DOHH2 (cell line): ENCODE measurements around the gene ARHGAP40.

Experiments
- H3F3A ChIP-seq: fragments of 200-600 bp; sonication (generic), shearing (Covaris generic); 2 replicates; pipeline ENCODE4 v1.6.0; 2016; ENCODE audit warnings: antibody characterized with exemption, mild to moderate bottlenecking; ENCODE audit not compliant: control insufficient read depth, insufficient read depth
- H3K27ac ChIP-seq: fragments of 200-600 bp; sonication (generic); 2 replicates; pipeline ENCODE4 v1.5.1; 2014; ENCODE audit warnings: low read depth, mild to moderate bottlenecking, low read length, moderate library complexity
- H3K27me3 ChIP-seq: fragments of 200-600 bp; sonication (generic); 2 replicates; pipeline ENCODE4 v1.6.1; 2014; ENCODE audit warnings: mild to moderate bottlenecking, low read length, mixed read lengths; ENCODE audit not compliant: control insufficient read depth
- H3K36me3 ChIP-seq: fragments of 200-600 bp; sonication (generic); 2 replicates; pipeline ENCODE4 v1.6.1; 2014; ENCODE audit warnings: mild to moderate bottlenecking, low read length, moderate library complexity, mixed read lengths; ENCODE audit not compliant: control insufficient read depth
- H3K4me1 ChIP-seq: fragments of 200-600 bp; sonication (generic); 2 replicates; pipeline ENCODE4 v1.6.1; 2014; ENCODE audit warnings: mild to moderate bottlenecking, low read length, mixed read lengths; ENCODE audit not compliant: control insufficient read depth
- H3K4me2 ChIP-seq: fragments of 200-600 bp; sonication (generic); 2 replicates; pipeline ENCODE4 v1.6.0; 2014; ENCODE audit warnings: mild to moderate bottlenecking, low read length, moderate library complexity
- H3K4me3 ChIP-seq: fragments of 200-600 bp; sonication (generic); 2 replicates; pipeline ENCODE4 v1.5.1; 2014; ENCODE audit warnings: mild to moderate bottlenecking, low read length, mixed read lengths
- H3K79me2 ChIP-seq: fragments of 200-600 bp; sonication (generic); 2 replicates; pipeline ENCODE4 v1.6.1; 2014; ENCODE audit warnings: mild to moderate bottlenecking, low read length, mixed read lengths; ENCODE audit not compliant: control insufficient read depth
- H3K9me2 ChIP-seq: fragments of 200-600 bp; sonication (generic); replicated peaks from 2 replicates; pipeline ENCODE4 v1.6.1; 2014; ENCODE audit warnings: mild to moderate bottlenecking, low read length, mixed read lengths; ENCODE audit not compliant: control insufficient read depth
- H3K9me3 ChIP-seq: fragments of 200-600 bp; sonication (generic); 2 replicates; pipeline ENCODE4 v1.6.1; 2014; ENCODE audit warnings: antibody characterized with exemption, low read length, mixed read lengths; ENCODE audit not compliant: control insufficient read depth, insufficient read depth
- H4K20me1 ChIP-seq: fragments of 200-600 bp; sonication (generic); 2 replicates; pipeline ENCODE4 v1.6.0; 2014; ENCODE audit warnings: low read depth, mild to moderate bottlenecking, antibody characterized with exemption, low read length, moderate library complexity; ENCODE audit not compliant: control insufficient read depth, insufficient read depth
- EZH2phosphoT487 ChIP-seq: fragments of 200-600 bp; sonication (generic); IDR thresholded peaks from 2 replicates; pipeline ENCODE4 v1.6.1; 2017; ENCODE audit warnings: borderline replicate concordance, mild to moderate bottlenecking, antibody characterized with exemption, low read length, moderate library complexity, mixed read lengths
- TF ChIP-seq, protein P1 (sequence below): fragments of 200-600 bp; sonication (generic); IDR thresholded peaks from one replicate; pipeline ENCODE4 v1.5.1; 2014; ENCODE audit warnings: antibody characterized with exemption, mild to moderate bottlenecking, low read depth, low read length; ENCODE audit not compliant: poor library complexity, severe bottlenecking

ARHGAP40 gene

DNA sequence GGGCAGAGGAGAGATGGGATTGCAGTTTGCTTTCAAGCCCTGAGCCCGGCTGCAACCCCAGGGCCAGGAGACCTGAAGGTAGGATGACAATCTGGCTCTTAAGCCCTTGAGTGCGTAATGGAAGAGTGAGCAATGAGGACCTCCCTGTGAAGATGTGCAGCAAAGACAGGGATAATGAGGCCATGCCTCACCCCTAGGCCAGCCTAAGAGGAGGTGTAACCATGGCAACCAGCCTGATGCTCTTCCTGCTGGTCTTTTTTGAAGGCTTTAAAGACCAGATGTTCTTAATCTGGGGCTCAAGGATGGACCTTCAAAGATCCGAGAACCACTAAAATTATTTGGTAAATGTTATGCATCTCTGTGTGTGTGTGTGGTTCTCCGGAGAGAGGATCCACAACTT lies 8.2 kb downstream of the ARHGAP40 start:
- peaks cover 21% of the 10 kb centered on the region for H3K27me3 ChIP-seq
- H3K79me2 ChIP-seq: no peaks in the 10 kb centered on the region
- H3K4me2 ChIP-seq: no peak overlapping the region
- no peak overlapping the region for H3K27ac ChIP-seq
- no peak for TF ChIP-seq EZH2phosphoT487
- H3K36me3 ChIP-seq: no peaks in the 10 kb centered on the region
- H3F3A ChIP-seq: no peaks in the 10 kb centered on the region
- H3K4me1 ChIP-seq: peaks cover 11% of the 10 kb centered on the region
- no peak overlapping the region for H3K4me3 ChIP-seq
- no peaks in the 10 kb centered on the region for H3K9me3 ChIP-seq
- no peaks in the 10 kb centered on the region for H4K20me1 ChIP-seq
- H3K9me2 ChIP-seq: no peaks in the 10 kb centered on the region

DNA sequence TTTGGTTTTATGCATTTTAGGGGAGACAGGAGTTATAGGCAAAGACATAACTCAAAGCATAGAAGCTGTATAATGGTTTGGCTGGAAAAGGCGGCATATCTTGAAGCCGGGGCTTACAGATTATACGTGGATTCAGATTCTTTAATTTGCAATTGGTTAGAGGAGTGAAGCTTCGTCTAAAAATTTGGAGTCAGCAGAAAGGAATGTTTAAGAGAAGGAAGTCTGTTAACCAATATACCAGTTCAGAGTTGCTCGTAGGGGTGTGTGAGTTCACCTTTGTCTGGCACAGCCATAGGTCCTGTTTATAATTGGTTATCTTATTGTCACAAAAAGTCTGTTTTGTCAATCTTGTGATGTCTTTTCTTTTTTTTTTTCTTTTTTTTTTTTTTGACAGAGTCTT lies 8.9 kb downstream of the ARHGAP40 start:
- TF ChIP-seq EZH2phosphoT487: no peak
- TF ChIP-seq, protein P1, sequence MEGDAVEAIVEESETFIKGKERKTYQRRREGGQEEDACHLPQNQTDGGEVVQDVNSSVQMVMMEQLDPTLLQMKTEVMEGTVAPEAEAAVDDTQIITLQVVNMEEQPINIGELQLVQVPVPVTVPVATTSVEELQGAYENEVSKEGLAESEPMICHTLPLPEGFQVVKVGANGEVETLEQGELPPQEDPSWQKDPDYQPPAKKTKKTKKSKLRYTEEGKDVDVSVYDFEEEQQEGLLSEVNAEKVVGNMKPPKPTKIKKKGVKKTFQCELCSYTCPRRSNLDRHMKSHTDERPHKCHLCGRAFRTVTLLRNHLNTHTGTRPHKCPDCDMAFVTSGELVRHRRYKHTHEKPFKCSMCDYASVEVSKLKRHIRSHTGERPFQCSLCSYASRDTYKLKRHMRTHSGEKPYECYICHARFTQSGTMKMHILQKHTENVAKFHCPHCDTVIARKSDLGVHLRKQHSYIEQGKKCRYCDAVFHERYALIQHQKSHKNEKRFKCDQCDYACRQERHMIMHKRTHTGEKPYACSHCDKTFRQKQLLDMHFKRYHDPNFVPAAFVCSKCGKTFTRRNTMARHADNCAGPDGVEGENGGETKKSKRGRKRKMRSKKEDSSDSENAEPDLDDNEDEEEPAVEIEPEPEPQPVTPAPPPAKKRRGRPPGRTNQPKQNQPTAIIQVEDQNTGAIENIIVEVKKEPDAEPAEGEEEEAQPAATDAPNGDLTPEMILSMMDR: no peak
- no peaks in the 10 kb centered on the region for H3K9me3 ChIP-seq
- peaks cover 17% of the 10 kb centered on the region for H3K27me3 ChIP-seq
- H3K4me2 ChIP-seq: no peak overlapping the region
- H3K79me2 ChIP-seq: no peaks in the 10 kb centered on the region
- no peaks in the 10 kb centered on the region for H3F3A ChIP-seq
- no peaks in the 10 kb centered on the region for H4K20me1 ChIP-seq
- H3K4me1 ChIP-seq: peaks cover 11% of the 10 kb centered on the region
- H3K27ac ChIP-seq: no peak overlapping the region
- H3K9me2 ChIP-seq: no peaks in the 10 kb centered on the region
- no peak overlapping the region for H3K4me3 ChIP-seq
- H3K36me3 ChIP-seq: no peaks in the 10 kb centered on the region

DNA sequence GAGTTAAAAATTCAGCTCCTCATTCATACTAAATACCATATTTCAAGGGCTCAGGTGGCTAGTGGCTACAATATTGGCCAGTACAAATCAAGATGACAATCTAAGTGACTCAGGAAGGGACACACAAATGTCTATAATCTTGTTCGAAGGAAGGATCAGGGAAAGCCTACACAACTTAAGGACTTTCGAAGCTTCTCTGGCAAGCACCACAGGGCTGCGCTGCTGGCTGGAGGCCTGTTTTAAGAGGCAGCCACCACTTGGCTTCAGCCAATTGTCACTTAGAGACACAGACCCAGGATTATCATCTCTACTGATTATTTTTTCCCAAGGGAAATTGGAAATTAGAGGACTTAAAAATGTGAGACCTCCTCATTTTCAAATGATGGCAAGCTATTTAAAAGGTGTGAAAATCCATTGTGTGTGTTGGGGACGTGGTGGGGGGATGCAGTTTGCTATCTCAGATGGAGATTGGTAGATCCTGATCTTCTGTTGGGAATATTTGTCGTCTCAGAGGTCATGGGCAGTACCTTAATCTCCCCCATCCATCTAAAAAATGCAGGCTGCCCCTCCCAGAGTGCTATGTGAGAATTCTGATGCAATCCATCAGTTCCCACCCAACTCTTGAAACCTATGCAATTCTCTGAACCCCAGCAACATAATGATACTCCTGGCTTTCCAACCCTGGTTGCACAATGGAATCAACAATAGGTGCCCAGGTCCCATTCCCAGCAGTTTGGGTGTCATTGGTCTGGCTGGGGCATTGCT lies 11.3 kb downstream of the ARHGAP40 start:
- Histone ChIP-seq H3K9me3 (no peaks in the 10 kb centered on the region), H3K9me2 (no peaks in the 10 kb centered on the region), H3K79me2 (no peaks in the 10 kb centered on the region), H3K4me3 (no peak overlapping the region), H4K20me1 (no peaks in the 10 kb centered on the region), H3K4me1 (peaks cover 7% of the 10 kb centered on the region), H3K27ac (no peak overlapping the region), H3F3A (no peaks in the 10 kb centered on the region), H3K27me3 (0 out of 2 replicates have a peak, but pooled peaks cover 4% of the 10 kb centered on the region), H3K4me2 (no peak overlapping the region), H3K36me3 (no peaks in the 10 kb centered on the region)
- no peak for TF ChIP-seq EZH2phosphoT487
- TF ChIP-seq, protein P1: no peak

DNA sequence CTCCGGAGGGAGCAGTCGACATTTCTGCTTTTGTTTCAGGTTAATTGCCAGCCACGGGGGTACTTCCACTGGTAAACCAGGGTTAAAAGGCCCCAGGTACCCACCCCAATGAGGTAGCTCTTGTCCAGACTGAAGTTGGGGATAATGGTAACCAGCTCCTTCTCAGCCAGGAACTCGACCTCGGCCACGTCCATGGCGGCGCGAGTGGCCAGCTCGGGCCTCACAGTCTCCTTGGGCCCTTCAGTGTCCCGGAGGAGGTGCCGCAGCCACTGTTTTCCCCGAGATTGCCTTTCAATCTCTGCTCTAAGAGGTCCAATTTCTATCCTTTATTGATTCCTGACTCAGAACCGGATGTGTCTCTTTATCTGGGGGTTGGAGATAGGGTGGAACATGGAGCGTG lies 13.7 kb downstream of the ARHGAP40 start:
- Histone ChIP-seq H3K4me2 (no peak overlapping the region), H3K27ac (no peak overlapping the region), H3K9me3 (no peaks in the 10 kb centered on the region), H4K20me1 (no peaks in the 10 kb centered on the region), H3K4me3 (no peak overlapping the region), H3K36me3 (no peaks in the 10 kb centered on the region), H3K79me2 (no peaks in the 10 kb centered on the region), H3K9me2 (no peaks in the 10 kb centered on the region), H3F3A (no peaks in the 10 kb centered on the region), H3K4me1 (no peaks in the 10 kb centered on the region), H3K27me3 (peaks cover 13% of the 10 kb centered on the region; the same call in 1 of the 2 replicates)
- TF ChIP-seq EZH2phosphoT487: no peak
- TF ChIP-seq, protein P1: no peak
